Measurements from ENCODE around the gene TECTA.

DNA sequence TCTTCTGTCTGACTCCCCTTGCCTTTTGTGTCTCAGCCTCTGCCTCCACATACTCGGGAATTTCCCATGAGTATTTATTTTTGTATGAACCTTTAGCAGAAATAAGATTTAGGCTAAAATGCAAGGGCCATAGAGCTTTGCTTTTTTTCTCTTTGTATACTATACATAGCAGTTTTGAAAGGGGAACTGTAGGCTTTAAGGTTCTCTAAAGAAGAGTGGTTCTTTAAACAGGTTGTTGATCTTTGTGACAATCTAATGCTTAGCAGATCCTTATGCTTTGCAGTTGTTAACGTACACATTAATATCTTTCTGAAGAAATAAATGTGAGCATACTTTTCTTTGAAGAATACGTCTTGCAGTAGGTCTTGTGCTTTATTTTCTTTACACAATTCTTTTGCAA, 42.1 kb upstream of the TECTA start:
- TF ChIP-seq, protein P1, sequence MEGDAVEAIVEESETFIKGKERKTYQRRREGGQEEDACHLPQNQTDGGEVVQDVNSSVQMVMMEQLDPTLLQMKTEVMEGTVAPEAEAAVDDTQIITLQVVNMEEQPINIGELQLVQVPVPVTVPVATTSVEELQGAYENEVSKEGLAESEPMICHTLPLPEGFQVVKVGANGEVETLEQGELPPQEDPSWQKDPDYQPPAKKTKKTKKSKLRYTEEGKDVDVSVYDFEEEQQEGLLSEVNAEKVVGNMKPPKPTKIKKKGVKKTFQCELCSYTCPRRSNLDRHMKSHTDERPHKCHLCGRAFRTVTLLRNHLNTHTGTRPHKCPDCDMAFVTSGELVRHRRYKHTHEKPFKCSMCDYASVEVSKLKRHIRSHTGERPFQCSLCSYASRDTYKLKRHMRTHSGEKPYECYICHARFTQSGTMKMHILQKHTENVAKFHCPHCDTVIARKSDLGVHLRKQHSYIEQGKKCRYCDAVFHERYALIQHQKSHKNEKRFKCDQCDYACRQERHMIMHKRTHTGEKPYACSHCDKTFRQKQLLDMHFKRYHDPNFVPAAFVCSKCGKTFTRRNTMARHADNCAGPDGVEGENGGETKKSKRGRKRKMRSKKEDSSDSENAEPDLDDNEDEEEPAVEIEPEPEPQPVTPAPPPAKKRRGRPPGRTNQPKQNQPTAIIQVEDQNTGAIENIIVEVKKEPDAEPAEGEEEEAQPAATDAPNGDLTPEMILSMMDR (IDR thresholded peaks at IDR 0.05), result no peak
- TF ChIP-seq POLR2A (IDR thresholded peaks at IDR 0.05), result no peak
